ENCODE measurements around the gene NOS2.
"Not testable (repeated sequence)": the region's sequence is repeated elsewhere in the genome, so short reads cannot be mapped to it uniquely, and the experiment has no call there.

The NOS2 gene

DNA sequence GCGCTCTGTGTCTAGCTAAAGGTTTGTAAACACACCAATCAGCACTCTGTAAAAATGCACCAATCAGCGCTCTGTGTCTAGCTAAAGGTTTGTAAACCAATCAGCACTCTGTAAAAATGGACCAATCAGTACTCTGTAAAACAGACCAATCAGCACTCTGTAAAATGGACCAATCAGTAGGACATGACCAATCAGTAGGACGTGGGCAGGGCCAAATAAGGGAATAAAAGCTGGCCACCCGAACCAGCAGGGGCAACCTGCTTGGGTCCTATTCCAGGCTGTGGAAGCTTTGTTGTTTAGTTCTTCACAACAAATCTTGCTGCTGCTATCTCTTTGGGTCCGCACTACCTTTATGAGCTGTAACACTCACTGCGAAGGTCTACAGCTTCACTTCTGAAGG, 74.3 kb downstream of the NOS2 start:
- not testable (repeated sequence) for H3K4me3 ChIP-seq (ENCODE audit: low read depth in 1 of 2, low read length in 2 of 2); H3K36me3 ChIP-seq (ENCODE audit: insufficient read depth, low read length)

DNA sequence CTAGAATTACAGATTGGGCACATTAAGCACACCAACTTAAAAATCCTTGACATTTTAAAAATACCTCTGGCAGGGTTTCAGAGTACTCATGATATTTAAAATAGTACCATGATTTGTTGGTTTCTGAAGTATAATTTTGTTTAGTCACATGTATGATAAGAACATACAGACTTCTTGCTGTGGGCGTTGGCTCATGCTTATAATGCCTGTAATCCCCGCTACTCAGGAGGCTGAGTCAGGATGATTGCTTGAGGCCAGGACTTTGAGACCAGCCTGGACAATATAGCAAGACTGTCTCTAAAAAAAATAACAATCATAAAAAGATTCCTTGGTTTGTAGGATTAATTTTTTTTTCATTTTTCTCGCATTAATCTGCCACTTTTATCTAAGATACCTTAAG, 78.5 kb downstream of the NOS2 start:
- no peaks in the 10 kb centered on the region for H3K4me1 ChIP-seq (ENCODE audit: insufficient read depth, low read length)
- H3K36me3 ChIP-seq (ENCODE audit: insufficient read depth, low read length): no peaks in the 10 kb centered on the region

More for the DNA sequence above, 74.3 kb downstream of the NOS2 start:
- not testable (repeated sequence) for H3K27ac ChIP-seq (ENCODE audit: low read depth, low read length); H3K4me1 ChIP-seq (ENCODE audit: insufficient read depth, low read length); H3K9me3 ChIP-seq (ENCODE audit: low read length); H3K9ac ChIP-seq (ENCODE audit: low read length); H3K27me3 ChIP-seq (ENCODE audit: control insufficient read depth in 1 of 2, insufficient read depth in 2 of 2, low read length in 2 of 2)

More for the DNA sequence above, 78.5 kb downstream of the NOS2 start:
- Histone ChIP-seq H3K27me3 (ENCODE audit: control insufficient read depth in 1 of 2, insufficient read depth in 2 of 2, low read length in 2 of 2) (no peaks in the 10 kb centered on the region), H3K4me3 (ENCODE audit: low read depth in 1 of 2, low read length in 2 of 2) (no peak overlapping the region), H3K9ac (ENCODE audit: low read length) (no peak overlapping the region), H3K9me3 (ENCODE audit: low read length) (no peaks in the 10 kb centered on the region), H3K27ac (ENCODE audit: low read depth, low read length) (no peak overlapping the region)
